Loucy (cell line): ENCODE measurements around the gene ZNF579.

ENCODE experiments used
- H2AFZ ChIP-seq: fragments of 200-600 bp; sonication (generic); 2 replicates; pipeline ENCODE4 v1.6.0; 2016; ENCODE audit warnings: antibody characterized with exemption, mild to moderate bottlenecking, low read length, moderate library complexity
- H3F3A ChIP-seq: fragments of 200-600 bp; 2 replicates; pipeline ENCODE4 v1.6.0; 2016; ENCODE audit warnings: antibody characterized with exemption, low read depth, mild to moderate bottlenecking
- H3K27me3 ChIP-seq: fragments of 200-600 bp; sonication (generic); 2 replicates; pipeline ENCODE4 v1.6.1; 2014; ENCODE audit warnings: low read length, mild to moderate bottlenecking; ENCODE audit not compliant: insufficient read depth, poor library complexity, severe bottlenecking
- H3K36me3 ChIP-seq: fragments of 200-600 bp; sonication (generic); 2 replicates; pipeline ENCODE4 v1.6.1; 2016; ENCODE audit warnings: low read length; ENCODE audit not compliant: insufficient read depth
- H3K4me1 ChIP-seq: fragments of 200-600 bp; sonication (generic); 2 replicates; pipeline ENCODE4 v1.5.1; 2014; ENCODE audit warnings: low read length, mild to moderate bottlenecking; ENCODE audit not compliant: insufficient read depth, poor library complexity, severe bottlenecking
- H3K4me2 ChIP-seq: fragments of 200-600 bp; sonication (generic); 2 replicates; pipeline ENCODE4 v1.6.0; 2014; ENCODE audit warnings: antibody characterized with exemption, low read length, low read depth, mild to moderate bottlenecking; ENCODE audit not compliant: poor library complexity, severe bottlenecking
- H3K4me3 ChIP-seq: fragments of 200-600 bp; sonication (generic); 2 replicates; pipeline ENCODE4 v1.5.1; 2014; ENCODE audit warnings: low read length, mild to moderate bottlenecking, mixed read lengths; ENCODE audit not compliant: poor library complexity, severe bottlenecking
- H3K79me2 ChIP-seq: fragments of 200-600 bp; sonication (generic); 2 replicates; pipeline ENCODE4 v1.6.1; 2014; ENCODE audit warnings: low read length; ENCODE audit not compliant: insufficient read depth
- H3K9ac ChIP-seq: fragments of 200-600 bp; sonication (generic); 2 replicates; pipeline ENCODE4 v1.6.0; 2014; ENCODE audit warnings: mild to moderate bottlenecking, low read depth, low read length, moderate library complexity; ENCODE audit not compliant: poor library complexity, severe bottlenecking
- H3K9me2 ChIP-seq: fragments of 200-600 bp; sonication (generic); replicated peaks from 2 replicates; pipeline ENCODE4 v1.6.1; 2016; ENCODE audit warnings: low read depth, low read length, mixed read lengths
- H3K9me3 ChIP-seq: fragments of 200-600 bp; sonication (generic); 2 replicates; pipeline ENCODE4 v1.6.1; 2014; ENCODE audit warnings: mild to moderate bottlenecking, antibody characterized with exemption, low read length, low read depth; ENCODE audit not compliant: insufficient read depth
- H4K20me1 ChIP-seq: fragments of 200-600 bp; sonication (generic); 2 replicates; pipeline ENCODE4 v1.6.0; 2014; ENCODE audit warnings: antibody characterized with exemption, low read length, mild to moderate bottlenecking; ENCODE audit not compliant: insufficient read depth, poor library complexity, severe bottlenecking
- CTCF ChIP-seq: fragments of 200-600 bp; sonication (generic); conservative IDR thresholded peaks from 2 replicates; pipeline ENCODE4 v1.5.1; 2014; ENCODE audit warnings: mild to moderate bottlenecking, antibody characterized with exemption, low read length
- EZH2phosphoT487 ChIP-seq: fragments of 200-600 bp; IDR thresholded peaks from 2 replicates; pipeline ENCODE4 v1.6.1; 2018; ENCODE audit warnings: antibody characterized with exemption, mild to moderate bottlenecking, moderate library complexity, borderline replicate concordance

ZNF579 gene

GRCh38 chr19:55552620-55553019 is 28.0 kb downstream of the ZNF579 start:
- Histone ChIP-seq H4K20me1 (no peaks in the 10 kb centered on the region), H3K9me2 (no peaks in the 10 kb centered on the region), H3K36me3 (no peaks in the 10 kb centered on the region), H3K4me3 (no peak overlapping the region), H2AFZ (no peak overlapping the region), H3K27me3 (no peaks in the 10 kb centered on the region), H3K4me1 (no peaks in the 10 kb centered on the region), H3F3A (no peaks in the 10 kb centered on the region), H3K9me3 (no peaks in the 10 kb centered on the region), H3K9ac (no peak overlapping the region), H3K4me2 (no peak overlapping the region), H3K79me2 (no peaks in the 10 kb centered on the region)
- no peak for TF ChIP-seq EZH2phosphoT487

- Histone ChIP-seq H3K4me1 (no peaks in the 10 kb centered on the region), H3K36me3 (no peaks in the 10 kb centered on the region), H3K9me3 (no peaks in the 10 kb centered on the region), H3K9ac (no peak overlapping the region), H2AFZ (no peak overlapping the region), H3K4me2 (no peak overlapping the region), H3F3A (no peaks in the 10 kb centered on the region), H3K4me3 (no peak overlapping the region), H4K20me1 (no peaks in the 10 kb centered on the region), H3K27me3 (no peaks in the 10 kb centered on the region), H3K9me2 (no peaks in the 10 kb centered on the region), H3K79me2 (no peaks in the 10 kb centered on the region)
- no peak for TF ChIP-seq EZH2phosphoT487
These were observed 28.4 kb downstream of the ZNF579 start for GRCh38 chr19:55552206-55552605.

GRCh38 chr19:55550321-55550650 is 30.4 kb downstream of the ZNF579 start:
- Histone ChIP-seq H3K79me2 (no peaks in the 10 kb centered on the region), H3K27me3 (no peaks in the 10 kb centered on the region), H3K4me3 (no peak overlapping the region), H3F3A (no peaks in the 10 kb centered on the region), H3K9ac (no peak overlapping the region), H3K36me3 (no peaks in the 10 kb centered on the region), H4K20me1 (no peaks in the 10 kb centered on the region), H3K4me2 (no peak overlapping the region), H3K4me1 (no peaks in the 10 kb centered on the region), H2AFZ (no peak overlapping the region), H3K9me2 (no peaks in the 10 kb centered on the region), H3K9me3 (no peaks in the 10 kb centered on the region)
- TF ChIP-seq CTCF (no peak), EZH2phosphoT487 (no peak)

- TF ChIP-seq CTCF (no peak), EZH2phosphoT487 (no peak)
- Histone ChIP-seq H3K27me3 (no peaks in the 10 kb centered on the region), H3K79me2 (no peaks in the 10 kb centered on the region), H3K4me2 (no peak overlapping the region), H4K20me1 (no peaks in the 10 kb centered on the region), H2AFZ (no peak overlapping the region), H3K9me3 (no peaks in the 10 kb centered on the region), H3F3A (no peaks in the 10 kb centered on the region), H3K9ac (no peak overlapping the region), H3K4me3 (no peak overlapping the region), H3K4me1 (no peaks in the 10 kb centered on the region), H3K36me3 (no peaks in the 10 kb centered on the region), H3K9me2 (no peaks in the 10 kb centered on the region)
These were observed 30.9 kb downstream of the ZNF579 start for GRCh38 chr19:55549500-55550320.
